ENCODE results near the gene RAB3GAP2.
"Not testable (repeated sequence)": the region's sequence is repeated elsewhere in the genome, so short reads cannot be mapped to it uniquely, and the experiment has no call there.

Gene RAB3GAP2

DNA sequence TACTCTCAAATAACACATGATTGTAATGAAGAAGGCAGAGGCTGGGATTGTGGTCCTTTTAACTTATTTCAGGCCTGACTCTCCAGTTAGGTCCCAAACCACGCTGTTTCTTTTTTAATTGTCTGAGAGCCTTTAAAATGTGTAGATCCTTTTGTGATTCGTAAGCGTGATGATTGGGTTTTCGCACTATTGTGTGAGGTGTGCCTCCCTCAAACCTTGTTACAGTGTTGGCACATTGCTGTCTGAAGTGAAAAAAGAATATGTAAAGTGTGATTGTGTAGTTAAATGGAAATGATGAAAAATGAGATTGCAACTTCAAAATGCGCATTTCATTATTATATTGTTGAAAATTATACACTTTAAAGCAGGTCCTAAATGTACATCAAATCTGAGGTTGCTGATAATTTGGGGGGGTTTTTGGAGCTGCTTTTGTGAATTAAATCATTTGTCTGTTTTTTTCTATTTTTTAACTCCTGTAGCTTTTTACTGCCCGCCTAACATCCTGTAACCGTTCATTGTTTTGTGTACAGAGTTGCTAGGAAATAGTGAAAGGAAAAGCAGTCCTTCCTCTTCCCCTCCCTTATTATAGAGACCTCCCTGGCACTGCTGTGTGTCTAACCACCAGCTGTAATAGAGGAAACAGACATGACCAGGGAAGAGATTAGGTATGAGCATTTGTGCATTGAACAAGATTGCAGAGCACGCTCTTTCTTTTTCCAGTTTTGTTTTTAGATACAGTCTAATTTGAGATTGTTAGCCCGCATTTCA is 135.1 kb downstream of the RAB3GAP2 start:
- DNase-seq (ENCODE audit: low spot score) = no peak

DNA sequence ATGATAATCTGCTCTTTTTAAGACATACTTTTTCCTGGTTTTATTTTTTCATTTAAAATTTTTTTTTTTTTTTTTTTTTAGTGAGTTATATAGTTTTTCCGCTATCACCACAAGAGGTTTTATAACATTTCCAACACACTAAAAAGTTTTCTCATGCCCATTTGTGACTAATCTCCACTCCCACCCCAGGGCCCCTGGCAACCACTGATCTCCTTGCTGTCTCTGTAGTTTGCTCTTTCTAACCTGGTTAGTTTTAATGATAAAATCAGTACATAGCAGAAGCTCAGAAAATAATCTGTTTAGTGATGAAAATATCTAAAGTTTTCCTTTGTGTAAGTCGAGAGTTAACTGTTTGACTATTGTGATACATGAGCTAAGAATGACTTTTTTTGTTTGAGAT is 136.5 kb downstream of the RAB3GAP2 start:
- no peak for DNase-seq (ENCODE audit: low spot score)

DNA sequence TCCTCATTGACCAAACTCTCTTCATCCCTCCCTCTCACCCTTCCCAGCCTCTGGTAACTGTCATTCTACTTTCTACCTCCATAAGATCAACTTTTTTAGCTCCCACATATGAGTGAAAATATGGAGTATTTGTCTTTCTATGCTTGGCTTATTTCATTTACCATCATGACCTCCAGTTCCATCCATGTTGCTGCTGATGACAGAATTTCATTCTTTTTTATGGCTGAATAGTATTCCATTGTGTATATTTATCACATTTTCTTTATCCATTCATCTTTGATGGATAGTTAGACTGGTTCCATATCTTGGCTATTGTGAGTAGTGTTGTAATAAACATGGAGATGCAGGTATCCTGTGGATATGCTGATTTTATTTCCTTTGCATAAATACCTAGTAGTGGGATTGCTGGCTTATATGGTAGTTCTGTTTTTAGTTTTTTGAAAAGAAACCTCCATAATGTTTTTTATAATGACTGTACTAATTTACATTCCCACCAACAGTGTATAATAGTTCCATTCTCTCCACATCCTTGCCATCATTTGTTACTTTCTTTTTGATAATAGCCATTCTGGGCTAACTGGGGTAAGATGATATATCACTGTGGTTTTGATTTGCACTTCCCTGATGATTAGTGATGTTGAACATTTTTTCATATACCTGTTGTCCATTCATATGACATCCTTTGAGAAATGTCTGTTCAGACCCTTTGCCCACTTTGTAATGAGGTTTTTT is 142.6 kb downstream of the RAB3GAP2 start:
- DNase-seq (ENCODE audit: low spot score) = no peak

DNA sequence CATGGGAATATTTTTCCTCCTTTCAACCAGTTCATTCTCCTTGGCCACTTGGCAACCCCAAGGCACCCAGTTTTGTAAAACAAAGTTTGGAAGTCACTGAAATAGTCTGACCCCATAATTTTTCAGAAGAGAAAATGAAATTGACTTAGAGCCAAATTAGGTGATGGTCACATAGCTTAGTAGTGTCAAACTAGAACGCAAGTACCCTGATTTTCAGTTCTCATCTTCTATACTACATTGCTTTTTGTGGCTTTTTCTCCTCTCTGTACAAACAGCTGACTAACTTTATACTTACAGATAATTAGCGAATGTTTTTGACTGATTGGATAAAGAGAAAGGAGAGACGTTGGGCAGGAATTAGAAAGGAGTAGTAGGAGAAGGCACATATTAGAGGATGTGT is 145.2 kb downstream of the RAB3GAP2 start:
- DNase-seq (ENCODE audit: low spot score) = no peak

DNA sequence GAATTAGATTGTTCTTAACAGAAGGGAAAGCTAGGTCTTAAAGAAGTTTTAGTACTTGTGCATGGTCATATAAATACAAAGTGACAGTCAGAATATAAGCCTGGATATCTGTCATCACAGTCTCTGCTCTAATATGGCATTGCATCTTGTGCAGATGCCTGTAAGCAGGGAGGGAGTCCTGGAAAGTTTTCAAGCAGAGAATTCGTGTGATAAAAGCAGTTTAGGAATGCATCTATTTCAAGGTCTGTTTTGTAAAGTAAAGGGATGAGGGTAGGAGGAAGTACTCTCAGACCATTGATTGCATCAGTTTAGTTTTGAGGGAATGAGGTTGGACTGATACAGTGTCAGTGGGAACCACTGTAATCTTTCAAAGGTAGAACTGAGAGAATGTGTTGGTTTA is 147.7 kb downstream of the RAB3GAP2 start:
- DNase-seq (ENCODE audit: low spot score) = no peak

DNA sequence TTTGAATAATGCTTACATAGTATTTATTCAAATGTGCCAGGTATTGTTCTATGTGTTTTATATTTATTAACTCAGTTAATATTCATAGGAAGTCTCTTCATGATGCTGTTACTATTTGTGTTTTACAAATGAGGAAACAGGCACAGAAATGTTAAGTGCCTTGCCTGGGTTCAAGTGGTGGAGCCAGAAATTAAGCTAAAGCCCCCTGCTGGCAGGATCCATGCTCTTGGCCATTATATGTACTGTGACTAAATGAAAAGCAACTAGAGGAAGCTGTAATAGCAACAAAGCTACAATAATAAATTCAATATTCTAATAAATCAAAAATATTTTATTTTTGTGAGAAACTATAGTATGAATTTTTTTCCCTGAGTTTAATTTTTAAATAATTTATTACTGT is 148.4 kb downstream of the RAB3GAP2 start:
- no peak for DNase-seq (ENCODE audit: low spot score)

DNA sequence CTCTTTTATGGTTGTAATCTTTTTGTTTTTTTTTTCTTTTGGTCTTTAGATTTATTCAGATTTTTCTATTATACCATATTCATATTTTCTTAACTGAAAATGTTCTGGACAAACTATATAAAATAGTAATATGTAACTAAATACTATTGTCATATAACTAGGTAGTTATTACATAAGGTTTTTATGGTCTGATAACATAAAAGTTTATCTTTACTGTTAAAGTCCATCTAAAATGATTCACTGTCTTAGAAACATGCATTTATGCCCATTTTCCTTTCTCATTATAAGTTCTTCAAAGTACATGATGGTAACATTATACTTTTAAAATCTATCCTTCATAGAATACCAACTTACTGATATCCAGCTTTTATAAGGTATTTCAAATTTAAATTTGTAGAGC is 149.2 kb downstream of the RAB3GAP2 start:
- DNase-seq (ENCODE audit: low spot score) = no peak

DNA sequence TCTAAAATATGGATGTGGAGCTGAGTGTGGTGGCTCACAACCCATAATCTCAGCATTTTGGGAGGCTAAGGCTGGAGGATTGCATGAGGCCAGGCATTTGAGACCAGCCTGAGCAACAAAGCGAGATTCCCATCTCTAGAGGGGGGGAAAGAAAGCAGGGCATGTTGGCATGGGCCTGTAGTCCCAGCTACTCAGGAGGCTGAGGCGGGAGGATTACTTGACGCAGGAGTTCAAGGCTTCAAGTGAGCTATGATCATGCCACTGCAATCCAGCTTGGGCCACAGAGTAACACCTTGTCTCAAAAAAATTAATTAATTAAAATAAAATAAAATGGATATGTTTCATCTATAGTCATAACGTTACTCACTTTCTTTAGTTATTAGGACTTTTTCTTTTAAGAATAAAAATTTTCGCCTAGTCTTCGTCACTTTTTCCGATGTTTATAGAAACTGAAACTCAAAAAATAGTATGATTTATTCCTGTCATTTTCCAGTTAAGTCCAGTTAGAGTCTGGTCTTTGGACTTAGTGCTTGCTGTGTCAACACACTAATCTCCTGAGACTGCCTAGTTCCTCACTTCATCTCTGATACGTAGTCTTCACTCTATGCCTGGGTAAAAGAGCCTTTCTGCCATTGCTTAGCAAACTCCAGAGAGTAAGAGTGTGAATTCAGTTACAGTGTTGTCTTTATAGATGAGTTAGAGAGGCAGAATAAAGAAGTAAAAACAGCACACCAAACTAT is 150.3 kb downstream of the RAB3GAP2 start:
- DNase-seq (ENCODE audit: low spot score) = no peak

DNA sequence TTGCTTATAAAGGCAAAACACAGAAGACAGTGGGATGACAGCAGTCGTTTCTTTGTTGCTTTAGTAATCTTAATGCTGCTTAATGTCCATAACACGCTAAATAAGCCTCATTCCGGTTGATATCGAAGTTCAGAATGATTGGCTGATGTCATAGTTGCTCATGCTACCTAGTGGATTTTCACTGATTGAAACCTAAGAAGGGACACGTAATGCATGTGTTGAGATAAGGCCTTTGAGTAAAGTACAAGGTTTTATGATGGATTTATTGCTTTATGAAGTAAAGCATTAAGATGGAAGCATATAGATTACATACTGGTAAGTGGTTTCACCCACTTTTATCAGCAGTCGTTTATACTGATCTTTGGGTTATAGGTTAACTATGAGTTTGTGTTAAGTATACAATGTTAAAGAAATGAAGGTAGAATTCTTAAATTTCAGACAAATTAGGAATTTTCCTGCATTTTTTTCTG is 153.2 kb downstream of the RAB3GAP2 start:
- DNase-seq (ENCODE audit: low spot score) = no peak

DNA sequence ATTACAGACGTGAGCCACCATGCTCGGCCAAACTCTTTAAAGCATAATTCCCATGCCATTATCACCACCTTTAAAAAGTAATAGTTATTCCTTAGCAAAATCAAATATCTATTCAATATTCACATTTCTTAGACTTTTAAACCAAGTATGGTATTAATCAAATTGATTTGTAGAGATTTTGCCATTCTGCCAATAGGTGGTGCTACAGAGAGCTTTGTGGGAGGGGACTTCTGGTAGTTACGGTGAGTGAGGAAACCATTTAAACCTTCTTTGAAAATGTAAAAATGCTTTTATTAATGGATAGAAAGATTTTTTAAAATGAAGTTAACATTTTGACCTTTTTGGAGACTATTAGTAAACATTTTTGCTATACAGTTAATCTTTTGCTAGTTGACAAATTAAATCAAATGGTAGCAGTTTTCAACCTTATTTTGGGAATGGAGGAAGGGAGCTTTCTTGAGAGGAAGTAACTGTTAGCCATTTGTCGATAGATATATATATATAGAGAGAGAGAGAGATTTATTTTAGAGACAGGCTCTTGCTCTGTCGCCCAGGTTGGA is 159.0 kb downstream of the RAB3GAP2 start:
- peak; percentile 25 for DNase-seq (ENCODE audit: low spot score)

DNA sequence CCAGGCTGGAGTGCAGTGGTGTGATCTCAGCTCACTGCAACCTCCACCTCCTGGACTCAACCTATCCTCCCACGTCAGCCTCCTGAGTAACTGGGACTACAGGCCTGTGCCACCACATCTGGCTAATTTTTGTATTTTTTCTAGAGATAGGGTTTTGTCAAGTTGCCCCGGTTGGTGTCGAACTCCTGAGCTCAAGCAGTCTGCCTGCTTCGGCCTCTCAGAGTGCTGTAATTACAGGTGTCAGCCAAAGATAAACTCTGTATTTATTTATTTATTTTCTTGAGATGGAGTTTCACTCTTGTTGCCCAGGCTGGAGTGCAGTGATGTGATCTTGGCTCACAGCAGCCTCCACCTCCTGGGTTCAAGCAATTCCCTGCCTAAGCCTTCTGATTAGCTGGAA is 159.7 kb downstream of the RAB3GAP2 start:
- DNase-seq (ENCODE audit: low spot score) = not testable (repeated sequence)

DNA sequence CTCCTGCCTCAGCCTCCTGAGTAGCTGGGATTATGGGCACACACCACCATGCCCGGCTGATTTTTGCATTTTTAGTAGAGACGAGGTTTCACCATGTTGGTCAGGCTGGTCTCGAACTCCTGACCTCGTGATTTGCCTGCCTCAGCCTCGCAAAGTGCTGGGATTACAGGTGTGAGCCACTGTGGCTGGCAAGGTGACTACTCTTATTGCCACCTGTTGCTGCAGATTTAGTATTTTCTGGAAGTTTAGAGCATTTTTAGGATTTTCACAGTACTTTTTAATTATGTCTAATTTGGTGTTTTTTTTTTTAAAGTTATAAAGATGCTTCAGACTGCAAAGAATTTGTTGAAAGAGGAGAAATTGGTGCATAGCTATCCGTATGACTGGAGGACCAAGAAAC is 161.8 kb downstream of the RAB3GAP2 start:
- not testable (repeated sequence) for DNase-seq (ENCODE audit: low spot score)

DNA sequence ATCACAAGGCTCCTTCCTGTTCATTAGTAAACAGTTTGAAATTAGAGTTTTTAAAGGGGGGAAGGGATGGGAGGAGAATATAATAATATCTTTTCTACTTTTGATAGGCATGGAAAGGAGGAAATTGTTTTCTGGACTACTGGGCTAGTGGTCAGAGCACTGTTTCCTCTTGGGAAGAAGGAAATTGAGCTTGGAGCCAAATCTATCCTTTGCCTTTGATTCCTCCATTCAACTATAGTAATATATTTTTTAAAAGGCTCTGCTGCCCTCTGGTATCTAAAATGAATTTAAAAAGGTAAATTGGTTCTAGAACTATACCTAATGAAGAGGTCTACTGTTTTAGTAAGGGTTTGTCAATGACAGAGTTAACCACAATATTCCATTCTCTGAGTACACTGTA is 172.4 kb downstream of the RAB3GAP2 start:
- DNase-seq (ENCODE audit: low spot score) = no peak

All from kidney tubule cell (primary cell).